HepG2 (cell line): ENCODE data around the gene CNN3. TPM values are rescaled to one million over a fixed set of nuclear protein-coding genes. Genes with fewer than 3 reads are reported as not detected.

ENCODE experiments used
- CBFB ChIP-seq: sonication (generic); formaldehyde crosslinking; IDR thresholded peaks from 2 replicates; pipeline ENCODE4 v1.4.0; 2020; ENCODE audit warnings: missing genetic modification reagents
- CHCHD3 ChIP-seq: sonication (generic); formaldehyde crosslinking; IDR thresholded peaks from 2 replicates; pipeline ENCODE4 v1.8.0; 2022; ENCODE audit warnings: mild to moderate bottlenecking, missing genetic modification reagents, moderate library complexity
- GABPA ChIP-seq, 2 experiments: IDR thresholded peaks; 2 replicates each; pipeline ENCODE4 v1.6.1; 2011 to 2016; ENCODE audit warnings: low read depth in 2 of 2, low read length in 1 of 2, missing biosample characterization in 1 of 2, missing genetic modification characterization in 1 of 2
- MEIS1 ChIP-seq: sonication (generic); formaldehyde crosslinking; IDR thresholded peaks from 2 replicates; pipeline ENCODE4 v1.9.0; 2021; ENCODE audit warnings: mild to moderate bottlenecking, missing genetic modification reagents, moderate library complexity, borderline replicate concordance
- PAXIP1 ChIP-seq: sonication (generic); formaldehyde crosslinking; conservative IDR thresholded peaks from 2 replicates; pipeline ENCODE4 v1.4.0; 2020; ENCODE audit warnings: mild to moderate bottlenecking, missing genetic modification reagents, moderate library complexity
- PHF21A ChIP-seq: sonication (generic); formaldehyde crosslinking; IDR thresholded peaks from 2 replicates; pipeline ENCODE4 v1.5.0; 2020; ENCODE audit warnings: mild to moderate bottlenecking, missing genetic modification reagents
- PPARG ChIP-seq: conservative IDR thresholded peaks from 2 replicates; pipeline ENCODE4 v1.6.1; 2016; ENCODE audit warnings: missing biosample characterization, missing genetic modification reagents
- RXRB ChIP-seq: IDR thresholded peaks from 2 replicates; pipeline ENCODE4 v1.6.1; 2016; ENCODE audit warnings: borderline replicate concordance, missing genetic modification reagents, missing compliant biosample characterization
- SNRNP70 ChIP-seq: fragments of 200-400 bp; formaldehyde crosslinking; IDR thresholded peaks from 2 replicates; pipeline ENCODE4 v1.6.1; 2017; ENCODE audit warnings: mild to moderate bottlenecking, low read depth, low read length, moderate library complexity
- SP5 ChIP-seq: IDR thresholded peaks from 2 replicates; pipeline ENCODE4 v1.6.1; 2016; ENCODE audit warnings: low read depth, borderline replicate concordance
- ZBED4 ChIP-seq: sonication (generic); formaldehyde crosslinking; IDR thresholded peaks from 2 replicates; pipeline ENCODE4 v1.4.0; 2020; ENCODE audit warnings: missing genetic modification reagents, borderline replicate concordance
- ZFP36L1 ChIP-seq: sonication (generic); formaldehyde crosslinking; IDR thresholded peaks from 2 replicates; pipeline ENCODE4 v1.8.0; 2022; ENCODE audit warnings: mild to moderate bottlenecking, missing genetic modification reagents, moderate library complexity
- ZMYM4 ChIP-seq: sonication (generic); formaldehyde crosslinking; IDR thresholded peaks from 2 replicates; pipeline ENCODE4 v1.8.1; 2023; ENCODE audit warnings: mild to moderate bottlenecking, missing genetic modification reagents
- polyA plus RNA-seq, 8 experiments: library from polyadenylated mRNA; depleted of rRNA in 3 of 8; stranded (reverse) in 7 of 8; unstranded in 1 of 8; fragments of >200 nt; fragmentation: Illumina TruSeq in 4 of 8; extraction: Trizol in 4 of 8; gene quantifications; 2 replicates each; pipeline versions ENCODE4 v1.2.1 to v1.2.3, GENCODE V29; 2011 to 2016; ENCODE audit warnings: low read depth in 4 of 8, missing spikeins in 1 of 8, mixed read lengths in 1 of 8; ENCODE audit not compliant: insufficient read depth in 1 of 8
- total RNA-seq, 5 experiments: library from RNA; depleted of rRNA; stranded (reverse); fragments of >200 nt; fragmentation: Illumina TruSeq; extraction: Trizol; gene quantifications; 2 replicates each; pipeline ENCODE4 v1.2.3, GENCODE V29; 2016; ENCODE audit warnings: low read depth in 1 of 5
- TF ChIP-seq, protein P1 (sequence below): sonication (generic); formaldehyde crosslinking; IDR thresholded peaks from 2 replicates; pipeline ENCODE4 v1.4.0; 2020; ENCODE audit warnings: missing genetic modification reagents
- TF ChIP-seq, protein P2 (sequence below): sonication (generic); formaldehyde crosslinking; IDR thresholded peaks from 2 replicates; pipeline ENCODE4 v1.8.1; 2022; ENCODE audit warnings: low read depth, mild to moderate bottlenecking, missing genetic modification reagents

The CNN3 gene
- total and polyA plus RNA-seq, 2 of the 13 experiments (the other 11 are each of a cell fraction or from before 2014, with no cell fraction given): 113 to 223 TPM

GRCh38 chr1:94854458-94855306, 72.2 kb downstream of the CNN3 start (continued):
- TF ChIP-seq, protein P1, sequence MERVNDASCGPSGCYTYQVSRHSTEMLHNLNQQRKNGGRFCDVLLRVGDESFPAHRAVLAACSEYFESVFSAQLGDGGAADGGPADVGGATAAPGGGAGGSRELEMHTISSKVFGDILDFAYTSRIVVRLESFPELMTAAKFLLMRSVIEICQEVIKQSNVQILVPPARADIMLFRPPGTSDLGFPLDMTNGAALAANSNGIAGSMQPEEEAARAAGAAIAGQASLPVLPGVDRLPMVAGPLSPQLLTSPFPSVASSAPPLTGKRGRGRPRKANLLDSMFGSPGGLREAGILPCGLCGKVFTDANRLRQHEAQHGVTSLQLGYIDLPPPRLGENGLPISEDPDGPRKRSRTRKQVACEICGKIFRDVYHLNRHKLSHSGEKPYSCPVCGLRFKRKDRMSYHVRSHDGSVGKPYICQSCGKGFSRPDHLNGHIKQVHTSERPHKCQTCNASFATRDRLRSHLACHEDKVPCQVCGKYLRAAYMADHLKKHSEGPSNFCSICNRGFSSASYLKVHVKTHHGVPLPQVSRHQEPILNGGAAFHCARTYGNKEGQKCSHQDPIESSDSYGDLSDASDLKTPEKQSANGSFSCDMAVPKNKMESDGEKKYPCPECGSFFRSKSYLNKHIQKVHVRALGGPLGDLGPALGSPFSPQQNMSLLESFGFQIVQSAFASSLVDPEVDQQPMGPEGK (CRISPR knock-in tag): peak; percentile 25
- TF ChIP-seq ZBED4 (CRISPR knock-in tag): no peak
- peak; percentile 80; the same call in 1 of the 2 replicates for TF ChIP-seq ZMYM4 (CRISPR knock-in tag)
- TF ChIP-seq, protein P2, sequence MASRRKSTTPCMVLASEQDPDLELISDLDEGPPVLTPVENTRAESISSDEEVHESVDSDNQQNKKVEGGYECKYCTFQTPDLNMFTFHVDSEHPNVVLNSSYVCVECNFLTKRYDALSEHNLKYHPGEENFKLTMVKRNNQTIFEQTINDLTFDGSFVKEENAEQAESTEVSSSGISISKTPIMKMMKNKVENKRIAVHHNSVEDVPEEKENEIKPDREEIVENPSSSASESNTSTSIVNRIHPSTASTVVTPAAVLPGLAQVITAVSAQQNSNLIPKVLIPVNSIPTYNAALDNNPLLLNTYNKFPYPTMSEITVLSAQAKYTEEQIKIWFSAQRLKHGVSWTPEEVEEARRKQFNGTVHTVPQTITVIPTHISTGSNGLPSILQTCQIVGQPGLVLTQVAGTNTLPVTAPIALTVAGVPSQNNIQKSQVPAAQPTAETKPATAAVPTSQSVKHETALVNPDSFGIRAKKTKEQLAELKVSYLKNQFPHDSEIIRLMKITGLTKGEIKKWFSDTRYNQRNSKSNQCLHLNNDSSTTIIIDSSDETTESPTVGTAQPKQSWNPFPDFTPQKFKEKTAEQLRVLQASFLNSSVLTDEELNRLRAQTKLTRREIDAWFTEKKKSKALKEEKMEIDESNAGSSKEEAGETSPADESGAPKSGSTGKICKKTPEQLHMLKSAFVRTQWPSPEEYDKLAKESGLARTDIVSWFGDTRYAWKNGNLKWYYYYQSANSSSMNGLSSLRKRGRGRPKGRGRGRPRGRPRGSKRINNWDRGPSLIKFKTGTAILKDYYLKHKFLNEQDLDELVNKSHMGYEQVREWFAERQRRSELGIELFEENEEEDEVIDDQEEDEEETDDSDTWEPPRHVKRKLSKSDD (CRISPR knock-in tag): no peak
- no peak for TF ChIP-seq PHF21A (CRISPR knock-in tag)
- TF ChIP-seq ZFP36L1 (CRISPR knock-in tag): no peak
- no peak for TF ChIP-seq PAXIP1
- TF ChIP-seq RXRB (CRISPR knock-in tag): no peak
- no peak for TF ChIP-seq GABPA (IDR thresholded peaks at IDR 0.05; ENCODE audit: low read depth, low read length)
- no peak for TF ChIP-seq GABPA (CRISPR knock-in tag; IDR thresholded peaks at IDR 0.05; ENCODE audit: low read depth)
- no peak for TF ChIP-seq CHCHD3
- TF ChIP-seq CBFB (CRISPR knock-in tag): peak; percentile 52; the same call in 1 of the 2 replicates
- TF ChIP-seq MEIS1 (CRISPR knock-in tag): no peak
- no peak for TF ChIP-seq SNRNP70
- 0 out of 2 replicates have a peak, but pooled peaks have one; percentile 27 for TF ChIP-seq PPARG (CRISPR knock-in tag)
- TF ChIP-seq SP5 (CRISPR knock-in tag): peak; percentile 51; the same call in 1 of the 2 replicates
